Renal pelvis (tissue), 4 donors: ENCODE data around the gene TAF10. TPM values are rescaled to one million over a fixed set of nuclear protein-coding genes. Genes with fewer than 3 reads are reported as not detected.

Source experiments
- DNase-seq: peaks from one replicate; pipeline ENCODE4 v3.0.0-alpha.2; 2013
- polyA plus RNA-seq, 3 donors: library from polyadenylated mRNA; unstranded; fragments of 120-200 nt; gene quantifications; one replicate each; pipeline ENCODE4 v1.2.1, GENCODE V29; 2013; ENCODE audit not compliant: insufficient read length in 3 of 3

Gene TAF10
- polyA plus RNA-seq, 3 donors: 68.8 to 96.0 (median 81.3) TPM

DNA sequence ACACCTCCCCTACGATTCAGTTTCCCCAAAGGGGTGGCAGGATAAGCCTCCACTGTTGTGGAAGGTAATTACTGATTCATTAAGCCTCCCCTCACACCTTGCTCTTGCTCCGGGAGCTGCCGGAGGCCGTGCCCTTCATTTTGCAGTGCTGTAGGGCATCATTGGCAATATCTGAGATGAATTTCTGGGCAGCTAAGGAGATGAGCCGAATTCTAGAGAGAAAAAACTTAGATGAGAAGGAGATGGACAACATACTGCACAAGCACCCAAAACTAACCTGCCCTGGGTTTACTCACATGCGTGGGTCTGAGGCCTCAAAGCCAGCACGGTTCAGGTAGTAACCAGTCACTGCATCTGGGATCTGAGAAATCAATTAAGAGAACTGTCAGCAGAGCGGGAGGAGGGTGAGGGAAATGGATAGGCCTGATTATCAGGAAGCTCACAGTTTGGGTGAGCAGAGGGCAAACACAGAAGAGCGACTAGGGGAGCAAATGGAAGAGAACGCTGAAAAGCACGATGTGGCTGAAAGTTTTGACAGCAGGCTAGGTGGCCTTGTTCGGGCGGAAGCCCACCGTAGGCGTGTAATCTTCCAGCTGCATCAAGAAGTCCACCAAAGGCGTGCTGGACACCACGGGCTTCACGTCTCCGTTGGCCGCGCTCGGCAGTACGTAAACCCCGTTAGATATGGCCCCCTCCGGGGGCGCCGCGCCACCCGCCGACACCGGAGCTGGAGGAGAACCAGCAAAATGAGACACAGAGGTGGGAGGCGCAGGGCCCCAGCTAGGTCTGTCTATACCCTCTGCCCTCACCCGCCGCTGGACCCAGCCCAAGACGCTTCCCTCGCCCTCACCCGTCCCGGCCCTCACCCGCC is 689 bp downstream of the TAF10 start:
- DNase-seq: no peak

DNA sequence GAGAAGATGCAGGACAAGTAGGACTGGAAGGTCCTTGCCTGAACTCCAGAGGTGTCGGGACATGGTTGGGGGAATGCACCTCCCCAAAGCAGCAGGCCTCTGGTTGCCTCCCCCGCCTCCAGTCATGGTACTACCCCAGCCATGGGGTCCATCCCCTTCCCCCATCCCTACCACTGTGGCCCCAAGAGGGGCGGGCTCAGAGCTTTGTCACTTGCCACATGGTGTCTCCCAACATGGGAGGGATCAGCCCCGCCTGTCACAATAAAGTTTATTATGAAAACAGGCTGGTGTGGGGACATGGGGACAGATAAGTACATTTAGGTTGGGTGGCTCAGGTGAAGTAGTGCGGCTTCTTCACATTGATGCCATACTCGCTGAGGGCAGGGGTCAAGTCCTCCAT is 1.4 kb downstream of the TAF10 start:
- DNase-seq: no peak

DNA sequence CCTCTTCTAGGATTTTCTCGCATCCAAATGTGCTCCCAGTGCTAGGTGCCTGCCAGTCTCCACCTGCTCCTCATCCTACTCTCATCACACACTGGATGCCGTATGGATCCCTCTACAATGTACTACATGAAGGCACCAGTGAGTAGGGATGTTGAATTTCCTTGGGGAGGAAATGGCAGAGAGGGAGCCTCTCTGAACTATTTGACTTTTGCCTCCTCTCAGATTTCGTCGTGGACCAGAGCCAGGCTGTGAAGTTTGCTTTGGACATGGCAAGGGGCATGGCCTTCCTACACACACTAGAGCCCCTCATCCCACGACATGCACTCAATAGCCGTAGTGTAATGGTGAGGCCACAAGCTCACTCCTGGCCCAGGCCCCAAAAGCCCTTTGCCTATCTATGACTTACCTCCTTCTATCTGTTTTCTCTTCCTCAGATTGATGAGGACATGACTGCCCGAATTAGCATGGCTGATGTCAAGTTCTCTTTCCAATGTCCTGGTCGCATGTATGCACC is 2.5 kb downstream of the TAF10 start:
- no peak for DNase-seq

DNA sequence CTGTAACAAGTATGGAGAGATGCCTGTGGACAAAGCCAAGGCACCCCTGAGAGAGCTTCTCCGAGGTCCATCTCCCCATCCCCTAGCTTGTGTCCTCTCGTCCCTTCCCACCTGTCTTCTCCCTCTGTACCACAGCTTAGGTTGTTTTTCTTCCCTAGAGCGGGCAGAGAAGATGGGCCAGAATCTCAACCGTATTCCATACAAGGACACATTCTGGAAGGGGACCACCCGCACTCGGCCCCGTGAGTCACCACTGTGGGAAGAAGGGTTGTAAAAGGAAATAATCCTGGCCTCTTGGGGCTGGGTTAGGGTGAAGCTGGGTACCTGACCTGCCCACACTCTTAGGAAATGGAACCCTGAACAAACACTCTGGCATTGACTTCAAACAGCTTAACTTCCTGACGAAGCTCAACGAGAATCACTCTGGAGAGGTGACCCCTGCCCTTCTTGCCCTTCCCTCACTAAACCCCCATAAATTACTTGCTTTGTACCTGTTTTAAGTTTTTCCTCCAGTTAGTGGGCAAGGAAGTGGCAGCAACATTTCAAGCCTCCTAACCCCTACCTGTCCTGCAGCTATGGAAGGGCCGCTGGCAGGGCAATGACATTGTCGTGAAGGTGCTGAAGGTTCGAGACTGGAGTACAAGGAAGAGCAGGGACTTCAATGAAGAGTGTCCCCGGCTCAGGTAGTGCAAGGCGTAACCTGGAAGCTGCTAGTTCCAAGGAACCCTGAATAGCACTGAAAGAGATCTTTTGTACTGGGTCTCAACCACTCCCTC is 3.1 kb downstream of the TAF10 start:
- DNase-seq: no peak

DNA sequence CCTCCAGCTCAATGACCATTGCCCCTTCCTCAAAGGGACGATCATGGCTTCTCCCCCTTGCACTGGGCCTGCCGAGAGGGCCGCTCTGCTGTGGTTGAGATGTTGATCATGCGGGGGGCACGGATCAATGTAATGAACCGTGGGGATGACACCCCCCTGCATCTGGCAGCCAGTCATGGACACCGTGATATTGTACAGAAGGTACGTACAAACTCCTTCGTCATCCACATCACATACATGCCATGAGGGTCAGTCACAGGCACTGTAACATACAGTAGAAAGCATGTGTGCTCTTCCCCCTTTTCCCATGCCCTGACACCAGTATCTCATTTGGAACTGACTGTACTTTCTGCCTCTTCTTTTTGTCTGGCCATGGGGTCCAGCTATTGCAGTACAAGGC is 4.0 kb downstream of the TAF10 start:
- no peak for DNase-seq

DNA sequence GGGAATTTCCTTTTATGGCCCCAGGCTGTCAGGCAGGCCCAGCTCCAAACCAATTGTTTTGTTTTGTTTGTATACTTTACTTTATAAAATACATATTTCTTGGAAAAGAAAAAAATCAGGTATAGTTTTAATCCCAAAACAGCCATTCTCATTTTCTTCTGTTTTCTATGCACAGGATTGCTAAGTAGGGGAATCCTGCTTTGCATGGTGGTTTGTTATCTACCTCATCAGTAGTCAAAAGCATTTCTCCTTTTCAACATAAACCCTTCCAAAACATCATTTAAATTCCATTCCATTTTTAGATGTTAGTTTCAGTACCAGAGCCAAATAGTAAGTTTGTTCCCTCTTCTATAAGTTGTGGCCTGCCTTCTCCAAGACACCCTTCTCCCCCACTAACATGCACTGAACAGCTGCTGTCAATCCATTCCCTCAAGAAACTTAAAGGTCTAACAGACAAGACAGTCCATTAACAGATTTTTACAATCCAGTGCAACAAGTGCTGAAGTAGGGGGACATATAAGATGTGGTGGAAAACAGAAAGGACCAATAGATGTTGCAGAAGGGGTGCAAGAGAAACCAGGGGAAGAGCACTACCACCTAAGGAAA is 4.7 kb downstream of the TAF10 start:
- DNase-seq: no peak

DNA sequence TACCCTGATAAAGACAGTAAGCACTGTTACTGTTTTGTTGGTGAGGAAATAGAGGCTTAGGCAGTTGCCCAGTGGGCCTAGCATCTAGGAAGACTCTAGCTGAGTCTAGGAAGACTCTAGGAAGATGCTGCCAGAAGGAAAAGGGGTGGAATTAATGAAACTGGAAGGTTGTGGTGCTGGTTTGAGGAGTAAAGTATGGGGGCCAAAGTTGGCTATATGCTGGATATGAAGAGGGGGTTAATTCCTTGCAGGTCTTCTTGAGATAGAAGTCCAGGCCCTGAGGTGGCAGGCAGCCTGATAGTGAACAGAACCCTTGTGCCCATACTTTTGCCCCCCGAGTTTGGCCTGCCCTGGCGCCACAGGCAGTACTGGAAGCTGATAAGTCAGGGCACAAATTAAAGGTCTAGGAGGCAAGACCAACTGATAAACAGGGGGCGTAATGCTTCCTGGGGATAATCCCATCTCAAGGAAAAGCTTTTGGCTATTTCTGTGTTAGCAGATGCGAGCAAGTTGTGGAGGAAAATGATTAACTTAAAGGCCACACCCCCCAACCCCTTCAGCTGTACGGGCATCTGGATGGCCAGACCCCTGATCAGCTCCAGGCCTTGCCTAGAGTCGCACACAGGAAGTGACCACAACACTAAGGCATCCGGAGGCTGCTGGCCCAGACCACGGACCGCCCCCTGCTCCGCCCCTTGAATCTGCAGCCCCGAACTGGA is 5.4 kb downstream of the TAF10 start:
- DNase-seq: peak; percentile 95

DNA sequence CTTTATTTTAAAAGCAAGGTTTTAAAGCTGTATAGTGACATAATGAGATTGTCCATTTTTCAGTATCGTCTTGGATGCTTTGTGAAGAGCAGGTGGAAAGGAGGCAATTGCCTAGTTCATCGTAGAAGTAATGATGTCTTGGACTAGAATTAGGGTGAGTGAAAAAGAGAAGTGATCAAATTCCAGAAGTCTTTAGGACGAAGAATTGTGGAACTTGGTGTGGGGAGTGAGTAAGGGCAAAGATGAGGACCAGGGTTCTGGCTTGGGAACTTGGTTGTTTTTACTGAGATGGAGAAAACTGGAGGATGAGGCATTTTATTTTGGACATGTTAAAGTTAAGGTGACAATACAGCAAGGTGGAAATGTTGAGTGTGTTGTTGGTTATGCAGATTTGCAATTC is 7.2 kb downstream of the TAF10 start:
- no peak for DNase-seq

DNA sequence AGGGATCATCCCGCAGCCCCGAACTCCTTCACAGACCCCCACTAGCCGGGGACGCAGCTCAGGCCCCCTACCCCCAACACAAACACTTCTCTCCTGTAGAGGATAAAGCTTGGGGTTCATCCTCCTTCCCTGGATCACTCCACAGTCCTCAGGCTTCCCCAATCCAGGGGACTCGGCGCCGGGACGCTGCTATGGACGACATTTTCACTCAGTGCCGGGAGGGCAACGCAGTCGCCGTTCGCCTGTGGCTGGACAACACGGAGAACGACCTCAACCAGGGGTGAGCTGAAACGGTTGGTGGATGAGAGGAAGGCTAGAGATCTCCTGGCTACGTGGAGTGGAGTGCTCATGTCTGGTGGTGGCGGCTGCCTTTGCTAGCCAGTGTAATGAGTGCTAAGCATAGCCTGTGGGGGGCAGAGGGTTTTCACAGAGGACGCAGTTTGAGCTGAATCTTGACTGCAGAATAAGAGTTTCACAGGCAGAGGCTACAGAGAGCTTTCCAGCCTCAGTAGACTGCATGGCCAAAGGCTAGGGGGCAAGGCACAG is 7.9 kb downstream of the TAF10 start:
- no peak for DNase-seq

DNA sequence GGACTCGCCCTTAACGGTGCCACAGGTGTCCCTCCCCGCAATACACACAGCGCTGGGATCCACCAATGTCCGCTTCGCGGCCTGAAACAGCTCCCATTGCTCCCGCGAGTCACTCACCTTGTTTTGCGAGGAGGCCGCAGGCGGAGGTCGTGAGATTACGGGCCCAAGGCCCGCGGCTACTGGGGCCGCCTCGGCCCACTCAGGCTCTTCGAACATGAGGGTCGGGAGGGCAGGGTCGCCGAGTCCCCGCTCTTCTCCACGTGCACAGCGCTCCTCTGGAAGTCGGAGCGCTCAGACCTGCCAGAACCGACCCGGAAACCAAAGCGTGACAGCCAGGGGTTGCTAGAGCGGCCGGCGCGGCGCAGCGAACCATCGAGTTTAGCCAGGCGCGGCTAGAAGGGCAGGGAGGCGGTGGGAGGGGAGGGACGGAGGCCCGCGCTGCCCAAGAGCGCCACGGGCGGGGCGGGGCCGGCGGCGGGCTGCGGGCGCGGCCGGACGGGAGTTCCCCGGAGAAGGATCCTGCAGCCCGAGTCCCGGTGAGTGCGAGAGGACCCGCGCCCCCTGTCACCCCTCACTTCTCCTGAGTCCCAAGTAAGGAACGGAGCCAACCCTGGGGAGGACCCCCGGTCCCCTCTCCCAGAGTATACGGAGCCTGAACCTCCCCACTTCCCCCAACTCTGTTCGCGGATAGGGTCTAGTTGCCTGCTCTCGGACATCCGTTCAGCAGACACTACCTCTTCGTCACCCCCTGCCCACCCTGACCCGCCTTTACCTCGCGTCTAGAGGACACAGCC is 8.5 kb downstream of the TAF10 start, which contains the start of the genes ILK and RRP8:
Gene ILK (plus strand): TSS at position 488 of the 794 bp plus-strand sequence. CDS start 498 bp downstream, outside the sequence.
Gene RRP8 (minus strand): TSS at position 330 of the 794 bp plus-strand sequence. CDS start 114 bp downstream, at position 216.
- peak; percentile 90 for DNase-seq

DNA sequence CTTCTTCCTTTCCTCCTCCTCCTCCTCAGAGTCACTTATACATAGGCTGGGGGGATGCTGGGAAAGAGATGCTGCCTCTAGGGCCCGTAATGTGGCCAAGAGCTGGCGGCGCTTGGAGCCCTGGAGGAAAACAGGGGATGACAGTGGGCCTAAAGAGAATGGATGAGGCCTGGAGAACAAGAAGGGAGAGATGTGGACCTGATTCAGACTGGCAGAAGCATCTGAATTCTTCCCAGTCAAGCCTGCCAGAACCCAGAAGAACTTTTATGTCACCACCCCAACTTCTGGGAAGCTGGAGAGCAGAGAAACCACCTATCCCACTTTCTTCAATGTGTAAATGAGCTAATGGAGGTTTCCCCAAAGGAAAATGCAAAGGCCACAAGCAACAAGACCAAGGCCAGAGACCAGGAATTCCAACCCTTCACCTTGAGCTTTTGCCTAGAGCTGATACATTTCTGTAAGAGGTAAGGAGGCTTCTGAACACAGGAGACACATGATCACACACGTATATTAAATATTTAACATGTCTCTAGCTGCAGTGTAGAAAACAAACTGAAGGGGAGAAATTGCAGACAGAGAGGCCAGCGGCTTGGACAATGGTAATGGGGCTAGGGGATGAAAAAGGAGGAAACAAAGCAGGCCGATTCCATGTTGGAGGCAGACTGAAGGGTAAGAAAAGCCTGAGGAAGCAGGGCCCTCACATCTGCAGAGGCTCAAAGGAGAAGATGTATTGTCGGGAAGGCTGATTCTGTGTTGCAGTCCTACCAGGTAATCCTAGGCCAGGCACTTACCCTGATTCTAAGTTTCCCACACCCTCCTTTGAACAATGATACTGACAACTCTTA is 9.7 kb downstream of the TAF10 start:
- no peak for DNase-seq

DNA sequence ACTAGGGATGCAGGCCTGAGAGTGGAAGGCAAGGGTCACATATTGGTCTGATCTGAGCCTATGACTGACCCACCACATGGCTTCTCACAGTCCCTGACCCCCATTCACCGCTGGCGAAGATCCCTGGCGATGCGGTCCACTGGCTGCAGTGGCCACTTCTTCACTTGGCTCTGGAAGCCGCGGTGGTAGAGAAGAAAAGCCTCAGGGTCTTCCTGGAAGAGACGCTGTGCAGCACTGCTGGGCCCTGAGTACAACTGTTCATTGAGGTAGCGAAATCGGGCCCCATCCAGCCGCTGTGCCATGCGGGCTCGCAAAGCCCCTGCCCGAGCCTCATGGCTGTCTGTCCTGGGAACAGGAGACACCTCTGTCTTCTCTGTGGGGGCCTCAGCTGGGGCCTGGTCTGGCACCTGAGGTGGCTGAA is 11.0 kb downstream of the TAF10 start:
- DNase-seq: no peak

DNA sequence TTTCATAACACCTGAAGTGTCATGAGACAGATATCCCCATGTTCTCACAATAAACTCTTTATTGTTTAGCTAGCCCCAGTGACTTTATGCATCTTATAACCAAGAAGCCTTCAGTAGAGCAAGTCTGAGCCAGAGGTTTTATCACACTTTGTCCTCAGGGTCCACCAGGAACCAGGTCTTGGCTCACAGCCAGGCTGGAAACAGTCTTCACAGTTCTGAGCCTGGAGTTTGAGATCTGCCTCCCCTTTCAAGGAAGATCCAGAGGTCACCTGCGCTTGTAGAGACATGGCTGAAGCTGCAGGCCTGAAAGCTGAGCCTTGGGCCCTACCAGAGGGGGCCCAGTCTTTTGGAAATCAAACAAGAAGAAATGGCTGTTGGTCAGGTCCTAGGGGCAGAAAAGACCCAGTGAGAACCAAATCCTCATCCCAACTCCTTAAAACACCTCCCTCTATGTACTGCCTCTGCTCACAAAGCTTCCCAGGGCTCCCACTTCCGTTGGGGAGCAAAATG is 12.1 kb downstream of the TAF10 start:
- DNase-seq: no peak

DNA sequence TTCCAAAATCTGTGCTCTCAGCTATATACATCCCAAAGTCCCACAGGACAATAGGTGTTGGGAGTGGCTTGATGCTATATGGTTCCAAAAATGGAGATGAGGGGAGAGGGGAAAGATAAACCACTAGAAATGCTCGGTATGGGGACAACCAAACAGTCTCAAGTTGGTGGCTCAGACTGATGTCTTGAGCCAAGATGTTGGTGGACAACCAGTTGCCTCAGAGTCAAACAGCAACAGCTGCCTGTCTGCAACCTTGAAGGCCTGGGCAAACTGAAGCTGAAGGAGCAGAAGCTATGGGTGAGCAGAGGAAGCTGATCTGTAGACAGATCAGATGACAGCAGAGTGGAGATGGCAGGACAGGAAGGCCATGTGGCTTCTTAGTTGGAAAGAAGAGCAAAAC is 12.6 kb downstream of the TAF10 start:
- no peak for DNase-seq

DNA sequence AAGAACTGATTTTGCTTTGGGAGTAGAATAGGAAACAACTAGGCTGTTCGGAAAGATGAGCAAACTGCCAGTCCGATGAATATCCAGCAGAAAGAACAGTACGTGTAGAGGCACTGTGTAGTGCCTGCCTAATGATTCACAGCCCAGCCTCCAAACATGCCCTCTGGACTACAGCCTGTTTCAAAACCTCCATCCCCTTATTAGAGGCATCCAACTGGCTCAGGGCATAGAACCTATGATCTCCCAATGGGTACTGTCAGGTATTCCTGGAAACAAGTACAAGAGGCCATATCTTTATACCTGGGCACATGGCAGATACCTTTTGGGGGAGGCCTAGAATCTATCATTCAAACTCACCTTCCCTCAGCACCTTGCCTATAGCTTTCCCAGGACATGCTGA is 13.5 kb downstream of the TAF10 start:
- DNase-seq: no peak

DNA sequence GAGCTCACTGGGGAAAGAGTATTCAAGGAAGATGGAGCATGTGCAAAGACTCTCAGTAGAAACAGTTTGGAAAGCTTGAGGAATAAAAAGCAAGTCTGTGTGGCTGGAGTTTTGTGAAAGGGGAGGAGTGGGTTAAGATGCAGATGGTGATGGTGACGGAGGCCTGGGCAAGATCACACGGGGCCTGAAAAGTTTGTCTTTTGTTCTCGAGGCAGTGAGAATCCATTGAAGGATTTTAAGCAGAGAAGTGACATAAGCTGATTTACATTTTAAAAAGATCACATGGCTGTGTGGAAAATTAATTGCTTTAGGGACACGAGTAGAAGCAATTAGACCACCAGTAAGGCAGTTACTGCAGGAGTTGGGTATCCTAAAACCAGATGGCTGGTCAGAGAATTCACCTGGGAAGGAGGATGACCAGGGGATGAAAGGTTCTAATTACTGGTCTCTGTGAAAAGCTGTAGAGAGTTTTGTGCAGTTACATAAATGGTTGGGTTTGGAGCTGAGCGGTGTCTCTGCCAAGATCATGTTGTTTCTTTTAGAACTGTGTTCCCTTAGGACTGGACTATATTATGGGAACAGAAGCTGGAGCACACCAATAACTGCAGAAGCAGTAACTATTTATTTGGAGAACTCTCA is 15.7 kb downstream of the TAF10 start:
- no peak for DNase-seq

DNA sequence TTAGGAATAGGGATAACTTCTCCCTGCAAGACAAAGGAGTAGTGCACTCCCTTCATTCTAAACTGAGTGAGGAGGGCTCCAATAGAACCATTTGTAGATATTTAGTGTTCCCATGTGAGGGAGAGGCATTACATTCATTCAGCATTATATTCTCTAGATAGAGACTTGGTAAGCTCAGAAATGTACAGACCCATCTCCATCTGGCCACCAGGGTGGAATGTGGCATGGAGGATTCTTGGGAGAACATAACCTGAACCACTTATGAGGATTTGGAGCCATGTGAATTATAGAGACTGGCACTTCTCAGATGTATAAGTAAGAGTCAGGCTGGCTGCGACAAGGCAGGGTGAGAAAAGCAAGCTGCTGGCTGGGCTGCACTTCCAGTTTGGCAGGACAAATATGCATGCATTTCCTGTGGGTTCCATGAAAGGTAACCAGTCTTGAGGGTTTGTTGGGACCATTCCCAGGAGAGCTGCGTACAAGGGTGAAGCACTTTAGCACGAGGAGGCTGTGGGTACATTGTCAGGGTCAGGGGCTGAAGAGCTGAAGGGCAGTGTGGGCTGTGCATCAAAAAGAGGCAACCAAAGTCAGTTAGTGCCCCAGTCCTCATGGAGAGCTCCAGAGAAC is 17.8 kb downstream of the TAF10 start:
- DNase-seq: no peak

DNA sequence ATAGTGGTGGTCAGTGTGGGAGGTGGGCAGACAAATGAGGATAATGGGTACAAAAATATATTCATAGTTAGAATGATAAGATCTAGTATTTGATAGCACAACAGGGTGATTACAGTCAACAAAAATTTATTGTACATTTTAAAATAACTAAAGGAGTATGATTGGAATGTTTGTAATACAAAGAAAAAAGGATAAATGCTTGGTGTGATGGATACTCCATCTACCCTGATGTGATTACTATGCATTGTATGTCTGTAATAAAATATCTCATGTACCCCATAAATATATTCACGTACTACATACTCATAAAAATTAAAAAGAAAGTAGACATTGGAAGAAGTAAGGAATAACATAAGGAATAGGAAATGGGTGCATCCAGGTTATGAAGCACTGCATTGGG is 24.0 kb downstream of the TAF10 start:
- DNase-seq: no peak
